ENCODE results near the gene CRB2.

GRCh38 chr9:123414936-123415930 lies 59.2 kb downstream of the CRB2 start:
- TF ChIP-seq, protein P1, sequence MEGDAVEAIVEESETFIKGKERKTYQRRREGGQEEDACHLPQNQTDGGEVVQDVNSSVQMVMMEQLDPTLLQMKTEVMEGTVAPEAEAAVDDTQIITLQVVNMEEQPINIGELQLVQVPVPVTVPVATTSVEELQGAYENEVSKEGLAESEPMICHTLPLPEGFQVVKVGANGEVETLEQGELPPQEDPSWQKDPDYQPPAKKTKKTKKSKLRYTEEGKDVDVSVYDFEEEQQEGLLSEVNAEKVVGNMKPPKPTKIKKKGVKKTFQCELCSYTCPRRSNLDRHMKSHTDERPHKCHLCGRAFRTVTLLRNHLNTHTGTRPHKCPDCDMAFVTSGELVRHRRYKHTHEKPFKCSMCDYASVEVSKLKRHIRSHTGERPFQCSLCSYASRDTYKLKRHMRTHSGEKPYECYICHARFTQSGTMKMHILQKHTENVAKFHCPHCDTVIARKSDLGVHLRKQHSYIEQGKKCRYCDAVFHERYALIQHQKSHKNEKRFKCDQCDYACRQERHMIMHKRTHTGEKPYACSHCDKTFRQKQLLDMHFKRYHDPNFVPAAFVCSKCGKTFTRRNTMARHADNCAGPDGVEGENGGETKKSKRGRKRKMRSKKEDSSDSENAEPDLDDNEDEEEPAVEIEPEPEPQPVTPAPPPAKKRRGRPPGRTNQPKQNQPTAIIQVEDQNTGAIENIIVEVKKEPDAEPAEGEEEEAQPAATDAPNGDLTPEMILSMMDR (IDR thresholded peaks at IDR 0.05) = no peak
- no peak for TF ChIP-seq POLR2A (IDR thresholded peaks at IDR 0.05)

Measured in upper lobe of left lung (tissue), 4 donors.